HepG2 (cell line): ENCODE data around the gene SLC11A1. TPM values are rescaled to one million over a fixed set of nuclear protein-coding genes. Genes with fewer than 3 reads are reported as not detected.

Experiments used
- CENPT ChIP-seq: sonication (generic); formaldehyde crosslinking; IDR thresholded peaks from 2 replicates; pipeline ENCODE4 v1.8.0; 2022; ENCODE audit warnings: low read depth, mild to moderate bottlenecking, moderate library complexity, missing genetic modification reagents
- MTF1 ChIP-seq: sonication (generic); formaldehyde crosslinking; IDR thresholded peaks from 2 replicates; pipeline ENCODE4 v1.5.0; 2020; ENCODE audit warnings: missing genetic modification reagents
- NFYB ChIP-seq: sonication (generic); formaldehyde crosslinking; IDR thresholded peaks from 2 replicates; pipeline ENCODE4 v1.4.0; 2020; ENCODE audit warnings: missing genetic modification reagents
- POLR2AphosphoS5 ChIP-seq: IDR thresholded peaks from 2 replicates; pipeline ENCODE4 v1.6.1; 2012; ENCODE audit warnings: low read depth, low read length
- REL ChIP-seq: sonication (generic); formaldehyde crosslinking; conservative IDR thresholded peaks from 2 replicates; pipeline ENCODE4 v1.8.0; 2022; ENCODE audit warnings: mild to moderate bottlenecking, missing genetic modification reagents, moderate library complexity
- SKI ChIP-seq: fragments of 450-650 bp; IDR thresholded peaks from one replicate; pipeline ENCODE4 v1.6.1; 2018; ENCODE audit warnings: mild to moderate bottlenecking; ENCODE audit not compliant: partially characterized antibody
- ZNF224 ChIP-seq: sonication (generic); formaldehyde crosslinking; IDR thresholded peaks from 2 replicates; pipeline ENCODE4 v1.5.0; 2020; ENCODE audit warnings: mild to moderate bottlenecking, missing genetic modification reagents
- ZNF333 ChIP-seq: sonication (generic); formaldehyde crosslinking; IDR thresholded peaks from 2 replicates; pipeline ENCODE4 v1.4.0; 2020; ENCODE audit warnings: mild to moderate bottlenecking, missing genetic modification reagents, borderline replicate concordance
- ZNF431 ChIP-seq: sonication (generic); formaldehyde crosslinking; IDR thresholded peaks from 2 replicates; pipeline ENCODE4 v1.9.0; 2022; ENCODE audit warnings: missing genetic modification reagents, low read depth, mild to moderate bottlenecking, borderline replicate concordance
- ZNF460 ChIP-seq: sonication (generic); formaldehyde crosslinking; IDR thresholded peaks from 2 replicates; pipeline ENCODE4 v1.5.1; 2020; ENCODE audit warnings: missing genetic modification reagents, mild to moderate bottlenecking, borderline replicate concordance
- ZNF468 ChIP-seq: sonication (generic); formaldehyde crosslinking; IDR thresholded peaks from 2 replicates; pipeline ENCODE4 v1.8.0; 2022; ENCODE audit warnings: mild to moderate bottlenecking, moderate library complexity, missing genetic modification reagents
- ZNF878 ChIP-seq: sonication (generic); formaldehyde crosslinking; IDR thresholded peaks from 2 replicates; pipeline ENCODE4 v1.8.1; 2023; ENCODE audit warnings: mild to moderate bottlenecking, missing genetic modification reagents, moderate library complexity
- ZSCAN22 ChIP-seq: sonication (generic); formaldehyde crosslinking; IDR thresholded peaks from 2 replicates; pipeline ENCODE4 v1.4.0; 2020; ENCODE audit warnings: mild to moderate bottlenecking, missing genetic modification reagents
- polyA plus RNA-seq, 8 experiments: library from polyadenylated mRNA; depleted of rRNA in 3 of 8; stranded (reverse) in 7 of 8; unstranded in 1 of 8; fragments of >200 nt; fragmentation: Illumina TruSeq in 4 of 8; extraction: Trizol in 4 of 8; gene quantifications; 2 replicates each; pipeline versions ENCODE4 v1.2.1 to v1.2.3, GENCODE V29; 2011 to 2016; ENCODE audit warnings: low read depth in 4 of 8, missing spikeins in 1 of 8, mixed read lengths in 1 of 8; ENCODE audit not compliant: insufficient read depth in 1 of 8
- total RNA-seq, 5 experiments: library from RNA; depleted of rRNA; stranded (reverse); fragments of >200 nt; fragmentation: Illumina TruSeq; extraction: Trizol; gene quantifications; 2 replicates each; pipeline ENCODE4 v1.2.3, GENCODE V29; 2016; ENCODE audit warnings: low read depth in 1 of 5
- TF ChIP-seq, protein P1 (sequence below): sonication (generic); formaldehyde crosslinking; IDR thresholded peaks from 2 replicates; pipeline ENCODE4 v1.5.1; 2020; ENCODE audit warnings: mild to moderate bottlenecking, missing genetic modification reagents, borderline replicate concordance
- TF ChIP-seq, protein P2 (sequence below): sonication (generic); formaldehyde crosslinking; conservative IDR thresholded peaks from 2 replicates; pipeline ENCODE4 v1.4.0; 2020; ENCODE audit warnings: mild to moderate bottlenecking, missing genetic modification reagents, moderate library complexity
- TF ChIP-seq, protein P3 (sequence below): IDR thresholded peaks from 2 replicates; pipeline ENCODE4 v1.6.1; 2012; ENCODE audit warnings: inconsistent platforms
- TF ChIP-seq, protein P4 (sequence below): sonication (generic); formaldehyde crosslinking; IDR thresholded peaks from 2 replicates; pipeline ENCODE4 v1.4.0; 2020; ENCODE audit warnings: missing genetic modification reagents; ENCODE audit errors: not compliant biosample characterization
- TF ChIP-seq, protein P5 (sequence below): sonication (generic); formaldehyde crosslinking; IDR thresholded peaks from 2 replicates; pipeline ENCODE4 v1.4.0; 2020; ENCODE audit warnings: missing genetic modification reagents, borderline replicate concordance

The SLC11A1 gene
- total and polyA plus RNA-seq, 2 of the 13 experiments (the other 11 are each of a cell fraction or from before 2014, with no cell fraction given), result 0.33 to 2.3 TPM

DNA sequence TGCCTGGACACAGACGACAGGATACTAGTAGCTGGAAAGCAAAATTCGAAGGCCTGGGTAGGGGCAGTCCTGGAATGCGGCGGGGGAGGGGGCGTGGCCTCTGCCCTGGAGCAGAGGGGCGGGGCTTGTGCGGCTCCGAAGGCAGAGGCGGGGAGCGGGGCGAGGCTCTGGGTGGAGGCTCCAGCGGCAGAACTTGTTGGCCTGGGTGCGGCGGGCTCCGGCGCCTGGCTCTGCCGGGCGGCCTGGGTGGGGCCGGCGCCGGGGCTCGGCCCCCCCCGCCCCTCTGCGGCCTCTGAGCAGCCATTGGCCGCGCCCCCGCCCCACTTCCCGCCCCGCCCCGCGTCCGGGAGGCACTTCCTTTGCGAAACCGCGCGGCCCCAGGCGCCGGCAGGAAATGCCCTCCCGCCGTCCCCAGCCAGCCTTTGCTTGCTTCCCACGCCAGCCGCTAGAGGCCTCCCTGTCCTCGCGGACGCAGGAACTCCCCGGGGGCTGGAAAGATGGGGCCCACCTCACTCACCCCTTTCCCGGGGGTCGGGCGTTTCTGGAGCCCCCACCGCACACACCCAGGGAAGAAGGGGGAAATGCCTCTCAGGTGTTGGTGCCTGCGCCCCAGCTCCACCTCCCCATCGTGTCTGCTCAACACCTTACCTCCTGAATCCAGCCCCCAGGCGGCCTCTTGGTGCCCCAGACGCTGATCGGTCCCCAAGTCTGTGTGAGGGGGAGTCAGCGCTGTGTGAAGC, 24.3 kb downstream of the SLC11A1 start (continued):
- TF ChIP-seq NFYB (CRISPR knock-in tag) (no peak), REL (no peak), POLR2AphosphoS5 (peak; percentile 47), ZNF878 (CRISPR knock-in tag) (peak; percentile 41; the same call in 1 of the 2 replicates), ZNF468 (0 out of 2 replicates have a peak, but pooled peaks have one; percentile 40), ZNF460 (CRISPR knock-in tag) (peak; percentile 28; the same call in 1 of the 2 replicates), CENPT (peak; percentile 13; the same call in 1 of the 2 replicates), SKI (peak; percentile 52), ZNF224 (no peak; the same call in 1 of the 2 replicates), ZNF333 (peak; percentile 42; the same call in 1 of the 2 replicates), ZSCAN22 (CRISPR knock-in tag) (no peak; the same call in 1 of the 2 replicates), ZNF431 (CRISPR knock-in tag) (no peak), MTF1 (no peak)
- TF ChIP-seq, protein P1, sequence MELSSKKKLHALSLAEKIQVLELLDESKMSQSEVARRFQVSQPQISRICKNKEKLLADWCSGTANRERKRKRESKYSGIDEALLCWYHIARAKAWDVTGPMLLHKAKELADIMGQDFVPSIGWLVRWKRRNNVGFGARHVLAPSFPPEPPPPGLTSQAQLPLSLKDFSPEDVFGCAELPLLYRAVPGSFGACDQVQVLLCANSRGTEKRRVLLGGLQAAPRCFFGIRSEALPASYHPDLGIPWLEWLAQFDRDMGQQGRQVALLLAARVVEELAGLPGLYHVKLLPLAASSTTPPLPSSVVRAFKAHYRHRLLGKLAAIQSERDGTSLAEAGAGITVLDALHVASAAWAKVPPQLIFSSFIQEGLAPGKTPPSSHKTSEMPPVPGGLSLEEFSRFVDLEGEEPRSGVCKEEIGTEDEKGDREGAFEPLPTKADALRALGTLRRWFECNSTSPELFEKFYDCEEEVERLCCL, result no peak
- TF ChIP-seq, protein P2, sequence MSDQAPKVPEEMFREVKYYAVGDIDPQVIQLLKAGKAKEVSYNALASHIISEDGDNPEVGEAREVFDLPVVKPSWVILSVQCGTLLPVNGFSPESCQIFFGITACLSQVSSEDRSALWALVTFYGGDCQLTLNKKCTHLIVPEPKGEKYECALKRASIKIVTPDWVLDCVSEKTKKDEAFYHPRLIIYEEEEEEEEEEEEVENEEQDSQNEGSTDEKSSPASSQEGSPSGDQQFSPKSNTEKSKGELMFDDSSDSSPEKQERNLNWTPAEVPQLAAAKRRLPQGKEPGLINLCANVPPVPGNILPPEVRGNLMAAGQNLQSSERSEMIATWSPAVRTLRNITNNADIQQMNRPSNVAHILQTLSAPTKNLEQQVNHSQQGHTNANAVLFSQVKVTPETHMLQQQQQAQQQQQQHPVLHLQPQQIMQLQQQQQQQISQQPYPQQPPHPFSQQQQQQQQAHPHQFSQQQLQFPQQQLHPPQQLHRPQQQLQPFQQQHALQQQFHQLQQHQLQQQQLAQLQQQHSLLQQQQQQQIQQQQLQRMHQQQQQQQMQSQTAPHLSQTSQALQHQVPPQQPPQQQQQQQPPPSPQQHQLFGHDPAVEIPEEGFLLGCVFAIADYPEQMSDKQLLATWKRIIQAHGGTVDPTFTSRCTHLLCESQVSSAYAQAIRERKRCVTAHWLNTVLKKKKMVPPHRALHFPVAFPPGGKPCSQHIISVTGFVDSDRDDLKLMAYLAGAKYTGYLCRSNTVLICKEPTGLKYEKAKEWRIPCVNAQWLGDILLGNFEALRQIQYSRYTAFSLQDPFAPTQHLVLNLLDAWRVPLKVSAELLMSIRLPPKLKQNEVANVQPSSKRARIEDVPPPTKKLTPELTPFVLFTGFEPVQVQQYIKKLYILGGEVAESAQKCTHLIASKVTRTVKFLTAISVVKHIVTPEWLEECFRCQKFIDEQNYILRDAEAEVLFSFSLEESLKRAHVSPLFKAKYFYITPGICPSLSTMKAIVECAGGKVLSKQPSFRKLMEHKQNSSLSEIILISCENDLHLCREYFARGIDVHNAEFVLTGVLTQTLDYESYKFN (CRISPR knock-in tag), result no peak
- TF ChIP-seq, protein P3, sequence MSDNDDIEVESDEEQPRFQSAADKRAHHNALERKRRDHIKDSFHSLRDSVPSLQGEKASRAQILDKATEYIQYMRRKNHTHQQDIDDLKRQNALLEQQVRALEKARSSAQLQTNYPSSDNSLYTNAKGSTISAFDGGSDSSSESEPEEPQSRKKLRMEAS, result no peak
- TF ChIP-seq, protein P4, sequence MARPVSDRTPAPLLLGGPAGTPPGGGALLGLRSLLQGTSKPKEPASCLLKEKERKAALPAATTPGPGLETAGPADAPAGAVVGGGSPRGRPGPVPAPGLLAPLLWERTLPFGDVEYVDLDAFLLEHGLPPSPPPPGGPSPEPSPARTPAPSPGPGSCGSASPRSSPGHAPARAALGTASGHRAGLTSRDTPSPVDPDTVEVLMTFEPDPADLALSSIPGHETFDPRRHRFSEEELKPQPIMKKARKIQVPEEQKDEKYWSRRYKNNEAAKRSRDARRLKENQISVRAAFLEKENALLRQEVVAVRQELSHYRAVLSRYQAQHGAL (CRISPR knock-in tag), result no peak
- TF ChIP-seq, protein P5, sequence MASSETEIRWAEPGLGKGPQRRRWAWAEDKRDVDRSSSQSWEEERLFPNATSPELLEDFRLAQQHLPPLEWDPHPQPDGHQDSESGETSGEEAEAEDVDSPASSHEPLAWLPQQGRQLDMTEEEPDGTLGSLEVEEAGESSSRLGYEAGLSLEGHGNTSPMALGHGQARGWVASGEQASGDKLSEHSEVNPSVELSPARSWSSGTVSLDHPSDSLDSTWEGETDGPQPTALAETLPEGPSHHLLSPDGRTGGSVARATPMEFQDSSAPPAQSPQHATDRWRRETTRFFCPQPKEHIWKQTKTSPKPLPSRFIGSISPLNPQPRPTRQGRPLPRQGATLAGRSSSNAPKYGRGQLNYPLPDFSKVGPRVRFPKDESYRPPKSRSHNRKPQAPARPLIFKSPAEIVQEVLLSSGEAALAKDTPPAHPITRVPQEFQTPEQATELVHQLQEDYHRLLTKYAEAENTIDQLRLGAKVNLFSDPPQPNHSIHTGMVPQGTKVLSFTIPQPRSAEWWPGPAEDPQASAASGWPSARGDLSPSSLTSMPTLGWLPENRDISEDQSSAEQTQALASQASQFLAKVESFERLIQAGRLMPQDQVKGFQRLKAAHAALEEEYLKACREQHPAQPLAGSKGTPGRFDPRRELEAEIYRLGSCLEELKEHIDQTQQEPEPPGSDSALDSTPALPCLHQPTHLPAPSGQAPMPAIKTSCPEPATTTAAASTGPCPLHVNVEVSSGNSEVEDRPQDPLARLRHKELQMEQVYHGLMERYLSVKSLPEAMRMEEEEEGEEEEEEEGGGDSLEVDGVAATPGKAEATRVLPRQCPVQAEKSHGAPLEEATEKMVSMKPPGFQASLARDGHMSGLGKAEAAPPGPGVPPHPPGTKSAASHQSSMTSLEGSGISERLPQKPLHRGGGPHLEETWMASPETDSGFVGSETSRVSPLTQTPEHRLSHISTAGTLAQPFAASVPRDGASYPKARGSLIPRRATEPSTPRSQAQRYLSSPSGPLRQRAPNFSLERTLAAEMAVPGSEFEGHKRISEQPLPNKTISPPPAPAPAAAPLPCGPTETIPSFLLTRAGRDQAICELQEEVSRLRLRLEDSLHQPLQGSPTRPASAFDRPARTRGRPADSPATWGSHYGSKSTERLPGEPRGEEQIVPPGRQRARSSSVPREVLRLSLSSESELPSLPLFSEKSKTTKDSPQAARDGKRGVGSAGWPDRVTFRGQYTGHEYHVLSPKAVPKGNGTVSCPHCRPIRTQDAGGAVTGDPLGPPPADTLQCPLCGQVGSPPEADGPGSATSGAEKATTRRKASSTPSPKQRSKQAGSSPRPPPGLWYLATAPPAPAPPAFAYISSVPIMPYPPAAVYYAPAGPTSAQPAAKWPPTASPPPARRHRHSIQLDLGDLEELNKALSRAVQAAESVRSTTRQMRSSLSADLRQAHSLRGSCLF (CRISPR knock-in tag), result no peak
